H9 (cell line): ENCODE measurements around the gene PGGHG. TPM values are rescaled to one million over a fixed set of nuclear protein-coding genes. Genes with fewer than 3 reads are reported as not detected.

Experiments
- DNase-seq: peaks from one replicate; pipeline ENCODE4 v3.0.0-alpha.2; 2017
- H2AFZ ChIP-seq: one replicate; pipeline ENCODE4 v1.6.1; 2013; ENCODE audit warnings: mild to moderate bottlenecking, low read length, control low read depth, moderate library complexity
- H2AK5ac ChIP-seq: 2 replicates; pipeline ENCODE4 v1.6.1; 2013; ENCODE audit warnings: low read length, control low read depth, mixed read lengths; ENCODE audit not compliant: insufficient read length
- H2BK120ac ChIP-seq: one replicate; pipeline ENCODE4 v1.6.1; 2013; ENCODE audit warnings: low read depth, mild to moderate bottlenecking, low read length, control low read depth, inconsistent platforms; ENCODE audit not compliant: poor library complexity, severe bottlenecking
- H2BK12ac ChIP-seq: 2 replicates; pipeline ENCODE4 v1.6.1; 2013; ENCODE audit warnings: low read length, control low read depth, mixed read lengths, low read depth; ENCODE audit not compliant: insufficient read length
- H2BK15ac ChIP-seq: 2 replicates; pipeline ENCODE4 v1.6.1; 2013; ENCODE audit warnings: low read depth, low read length, control low read depth
- H2BK20ac ChIP-seq: one replicate; pipeline ENCODE4 v1.6.1; 2013; ENCODE audit warnings: low read depth, mild to moderate bottlenecking, low read length, control low read depth, inconsistent platforms; ENCODE audit not compliant: poor library complexity, severe bottlenecking
- H2BK5ac ChIP-seq: 2 replicates; pipeline ENCODE4 v1.6.1; 2013; ENCODE audit warnings: low read length, control low read depth, mixed read lengths; ENCODE audit not compliant: insufficient read length
- H3K14ac ChIP-seq: 2 replicates; pipeline ENCODE4 v1.6.1; 2013; ENCODE audit warnings: low read length, control low read depth; ENCODE audit not compliant: insufficient read depth
- H3K18ac ChIP-seq: 2 replicates; pipeline ENCODE4 v1.6.1; 2013; ENCODE audit warnings: low read depth, mild to moderate bottlenecking, mixed read lengths, low read length, control low read depth; ENCODE audit not compliant: insufficient read length
- H3K23ac ChIP-seq: 2 replicates; pipeline ENCODE4 v1.6.1; 2013; ENCODE audit warnings: low read length, control low read depth, mixed read lengths, low read depth; ENCODE audit not compliant: insufficient read length
- H3K23me2 ChIP-seq: 2 replicates; pipeline ENCODE4 v1.6.1; 2013; ENCODE audit warnings: low read depth, mild to moderate bottlenecking, mixed read lengths, low read length, control low read depth; ENCODE audit not compliant: insufficient read length, poor library complexity, severe bottlenecking
- H3K27ac ChIP-seq: 2 replicates; pipeline ENCODE4 v1.5.1; 2013; ENCODE audit warnings: low read length, control low read depth, mixed read lengths, low read depth; ENCODE audit not compliant: insufficient read length
- H3K27me3 ChIP-seq: 2 replicates; pipeline ENCODE4 v1.6.1; 2013; ENCODE audit warnings: low read length, control low read depth, inconsistent platforms; ENCODE audit not compliant: insufficient read depth
- H3K4ac ChIP-seq: 2 replicates; pipeline ENCODE4 v1.6.1; 2013; ENCODE audit warnings: low read depth, mild to moderate bottlenecking, control low read depth, inconsistent platforms, low read length, moderate library complexity
- H3K4me1 ChIP-seq: 2 replicates; pipeline ENCODE4 v1.6.1; 2013; ENCODE audit warnings: low read length, control low read depth, inconsistent platforms; ENCODE audit not compliant: insufficient read depth
- H3K4me2 ChIP-seq: 2 replicates; pipeline ENCODE4 v1.6.1; 2013; ENCODE audit warnings: low read length, control low read depth, mixed read lengths; ENCODE audit not compliant: insufficient read length, insufficient read depth
- H3K56ac ChIP-seq: 2 replicates; pipeline ENCODE4 v1.6.1; 2013; ENCODE audit warnings: low read depth, mild to moderate bottlenecking, mixed read lengths, low read length, control low read depth; ENCODE audit not compliant: insufficient read length
- H3K79me1 ChIP-seq: 2 replicates; pipeline ENCODE4 v1.6.1; 2013; ENCODE audit warnings: low read depth, mild to moderate bottlenecking, moderate library complexity, low read length, control low read depth, inconsistent platforms; ENCODE audit not compliant: insufficient read depth, poor library complexity, severe bottlenecking
- H3K79me2 ChIP-seq: 2 replicates; pipeline ENCODE4 v1.6.1; 2013; ENCODE audit warnings: low read length, control low read depth, inconsistent platforms; ENCODE audit not compliant: insufficient read depth
- H3K9ac ChIP-seq: 2 replicates; pipeline ENCODE4 v1.6.1; 2013; ENCODE audit warnings: low read length, control low read depth, mixed read lengths; ENCODE audit not compliant: insufficient read length; ENCODE audit errors: extremely low read depth
- H3K9me3 ChIP-seq: one replicate; pipeline ENCODE4 v1.6.1; 2013; ENCODE audit warnings: low read depth, low read length, inconsistent platforms; ENCODE audit not compliant: control insufficient read depth
- H3T11ph ChIP-seq: one replicate; pipeline ENCODE4 v1.6.1; 2013; ENCODE audit warnings: mild to moderate bottlenecking, low read length, control low read depth, inconsistent platforms
- H4K20me1 ChIP-seq: one replicate; pipeline ENCODE4 v1.6.1; 2013; ENCODE audit not compliant: control insufficient read depth, insufficient read length, insufficient read depth
- H4K5ac ChIP-seq: 2 replicates; pipeline ENCODE4 v1.6.1; 2013; ENCODE audit warnings: low read depth, mild to moderate bottlenecking, mixed read lengths, low read length, control low read depth; ENCODE audit not compliant: insufficient read length
- H4K8ac ChIP-seq: replicated peaks from 2 replicates; pipeline ENCODE4 v1.6.1; 2013; ENCODE audit warnings: low read length, control low read depth, mixed read lengths, low read depth; ENCODE audit not compliant: insufficient read length
- H4K91ac ChIP-seq: 2 replicates; pipeline ENCODE4 v1.6.1; 2013; ENCODE audit warnings: low read depth, mild to moderate bottlenecking, moderate library complexity, mixed read lengths, low read length, control low read depth; ENCODE audit not compliant: insufficient read length
- H3K27ac Mint-ChIP-seq, 3 experiments: 2 replicates in 2 of 3; 3 replicates in 1 of 3; pipeline ENCODE4 v1.8.0; 2020 to 2021; ENCODE audit warnings: mixed read lengths in 3 of 3, mild to moderate bottlenecking in 1 of 3, moderate library complexity in 1 of 3
- H3K27me3 Mint-ChIP-seq: 2 replicates; pipeline ENCODE4 v1.8.0; 2021; ENCODE audit warnings: low read depth, mild to moderate bottlenecking, moderate library complexity, mixed read lengths
- H3K36me3 Mint-ChIP-seq, 3 experiments: 2 replicates in 2 of 3; 3 replicates in 1 of 3; pipeline ENCODE4 v1.8.0; 2020 to 2021; ENCODE audit warnings: low read depth in 3 of 3, mixed read lengths in 3 of 3; ENCODE audit not compliant: insufficient read depth in 1 of 3
- H3K4me1 Mint-ChIP-seq, 2 experiments: 2 replicates each; pipeline ENCODE4 v1.8.0; 2020; ENCODE audit warnings: mixed read lengths in 2 of 2
- H3K4me3 Mint-ChIP-seq, 2 experiments: 2 replicates in 1 of 2; 3 replicates in 1 of 2; pipeline ENCODE4 v1.8.0; 2020 to 2021; ENCODE audit warnings: mild to moderate bottlenecking in 2 of 2, mixed read lengths in 2 of 2, moderate library complexity in 1 of 2
- H3K9me3 Mint-ChIP-seq, 2 experiments: 2 replicates in 1 of 2; 3 replicates in 1 of 2; pipeline ENCODE4 v1.8.0; 2020; ENCODE audit warnings: mild to moderate bottlenecking in 2 of 2, mixed read lengths in 2 of 2, moderate library complexity in 1 of 2
- WGBS: extraction: QIAGEN DNeasy Blood & Tissue Kit; methylation state at CpG from one replicate; pipeline ENCODE4 v1.1.7; 2013; ENCODE audit warnings: missing lambda C conversion rate, low lambda C conversion rate, mixed read lengths; ENCODE audit not compliant: insufficient read length; ENCODE audit errors: extremely low coverage; 5-methylcytosine and 5-hydroxymethylcytosine counted together
- total RNA-seq: library from RNA; stranded (reverse); gene quantifications from 2 replicates; pipeline ENCODE4 v1.2.1, GENCODE V29; 2021
- TF ChIP-seq, protein P1 (sequence below): fragments of 200-600 bp; sonication (generic); conservative IDR thresholded peaks from 3 replicates; pipeline ENCODE4 v1.8.0; 2021; ENCODE audit warnings: antibody characterized with exemption, mild to moderate bottlenecking

Gene PGGHG
- total RNA-seq, 1 experiment from 2014 or later: 58.3 TPM

DNA sequence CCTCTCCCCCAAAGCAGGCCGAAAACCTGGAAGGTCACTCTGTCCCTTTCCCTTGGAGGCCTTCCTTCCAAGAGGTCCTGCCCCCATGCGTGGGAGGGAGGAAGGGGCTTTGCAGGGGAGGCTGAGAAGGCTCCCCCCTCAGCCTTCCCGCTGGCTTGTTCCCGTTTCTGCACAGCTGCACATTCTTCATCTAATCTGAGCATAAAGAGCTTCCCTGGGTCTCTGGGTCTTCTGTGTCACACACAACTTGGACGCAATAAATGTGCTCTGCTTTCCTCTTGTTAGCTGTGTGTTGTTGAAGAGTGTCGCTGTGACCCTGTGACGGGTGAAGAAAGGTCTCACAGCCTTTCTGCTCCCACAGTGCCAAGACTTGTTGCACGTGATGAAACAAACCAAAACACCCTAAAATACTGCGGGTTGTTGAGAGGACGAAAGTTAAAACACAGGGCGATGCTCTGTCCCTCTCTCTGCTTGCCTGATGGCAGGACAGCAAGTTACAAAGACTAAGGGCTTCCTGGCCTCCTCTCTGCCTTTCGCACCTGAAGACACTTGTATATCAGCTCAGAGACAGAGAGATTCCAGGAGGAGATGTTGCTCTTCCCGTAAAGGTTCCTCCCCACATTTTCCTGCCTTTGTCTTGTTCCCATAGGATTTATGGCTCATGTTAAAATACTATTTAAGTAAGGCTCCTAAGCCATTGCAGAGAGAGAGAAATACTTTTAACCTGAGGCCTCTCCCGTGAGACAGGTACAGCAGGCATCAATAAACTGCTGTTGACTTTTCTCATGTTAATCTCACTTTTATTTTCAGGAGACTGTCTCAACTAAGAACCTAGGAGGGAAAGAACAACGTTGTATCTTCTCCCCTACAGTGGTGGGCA is 47.1 kb downstream of the PGGHG start:
- no peak overlapping the region for H2BK12ac ChIP-seq
- no peaks in the 10 kb centered on the region for H3K23me2 ChIP-seq
- no CpG with 5 or more reads among the region's 15 CpGs for WGBS
- H3K27ac Mint-ChIP-seq: peak overlapping the region; percentile 55 to 91 (median 57)
- H3K27me3 ChIP-seq: no peaks in the 10 kb centered on the region
- H3K79me1 ChIP-seq: no peaks in the 10 kb centered on the region
- H2AK5ac ChIP-seq: peak overlapping the region; percentile 17
- no peak overlapping the region for H3K9ac ChIP-seq
- H4K20me1 ChIP-seq: no peaks in the 10 kb centered on the region
- peaks cover 3% of the 10 kb centered on the region for H3K27me3 Mint-ChIP-seq
- H4K5ac ChIP-seq: no peak overlapping the region
- H2BK120ac ChIP-seq: no peak overlapping the region
- peak overlapping the region in 1 of 2 experiments; percentile 42; a peak in 3 of 5 replicates for H3K4me3 Mint-ChIP-seq
- peaks cover 4 to 27% (median 11%) of the 10 kb centered on the region in 3 experiments; a peak in 6 of 7 replicates for H3K36me3 Mint-ChIP-seq
- H3K14ac ChIP-seq: no peak overlapping the region
- no peak overlapping the region for H3T11ph ChIP-seq
- peak overlapping the region; percentile 23; the same call in 1 of the 2 replicates for H3K4ac ChIP-seq
- peaks cover 41 to 45% of the 10 kb centered on the region in 2 experiments for H3K4me1 Mint-ChIP-seq
- H3K18ac ChIP-seq: peak overlapping the region; percentile 28
- H3K79me2 ChIP-seq: no peaks in the 10 kb centered on the region
- H3K4me2 ChIP-seq: no peak overlapping the region
- no peak overlapping the region for H2BK15ac ChIP-seq
- no peak for DNase-seq
- peak overlapping the region; percentile 17 for H2AFZ ChIP-seq
- H4K91ac ChIP-seq: no peak overlapping the region
- H3K4me1 ChIP-seq: peaks cover 12% of the 10 kb centered on the region
- peaks cover 20 to 25% of the 10 kb centered on the region in 2 experiments for H3K9me3 Mint-ChIP-seq
- H3K27ac ChIP-seq: no peak overlapping the region
- no peak overlapping the region for H2BK5ac ChIP-seq
- H4K8ac ChIP-seq: no peak overlapping the region
- no peak overlapping the region for H3K56ac ChIP-seq
- no peaks in the 10 kb centered on the region for H3K9me3 ChIP-seq
- TF ChIP-seq, protein P1, sequence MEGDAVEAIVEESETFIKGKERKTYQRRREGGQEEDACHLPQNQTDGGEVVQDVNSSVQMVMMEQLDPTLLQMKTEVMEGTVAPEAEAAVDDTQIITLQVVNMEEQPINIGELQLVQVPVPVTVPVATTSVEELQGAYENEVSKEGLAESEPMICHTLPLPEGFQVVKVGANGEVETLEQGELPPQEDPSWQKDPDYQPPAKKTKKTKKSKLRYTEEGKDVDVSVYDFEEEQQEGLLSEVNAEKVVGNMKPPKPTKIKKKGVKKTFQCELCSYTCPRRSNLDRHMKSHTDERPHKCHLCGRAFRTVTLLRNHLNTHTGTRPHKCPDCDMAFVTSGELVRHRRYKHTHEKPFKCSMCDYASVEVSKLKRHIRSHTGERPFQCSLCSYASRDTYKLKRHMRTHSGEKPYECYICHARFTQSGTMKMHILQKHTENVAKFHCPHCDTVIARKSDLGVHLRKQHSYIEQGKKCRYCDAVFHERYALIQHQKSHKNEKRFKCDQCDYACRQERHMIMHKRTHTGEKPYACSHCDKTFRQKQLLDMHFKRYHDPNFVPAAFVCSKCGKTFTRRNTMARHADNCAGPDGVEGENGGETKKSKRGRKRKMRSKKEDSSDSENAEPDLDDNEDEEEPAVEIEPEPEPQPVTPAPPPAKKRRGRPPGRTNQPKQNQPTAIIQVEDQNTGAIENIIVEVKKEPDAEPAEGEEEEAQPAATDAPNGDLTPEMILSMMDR: no peak
- no peak overlapping the region for H2BK20ac ChIP-seq
- no peak overlapping the region for H3K23ac ChIP-seq
